NT2/D1 (cell line): Measurements from ENCODE around the gene KIDINS220.

Source experiments
- DNase-seq: peaks from one replicate; pipeline ENCODE4 v3.0.0-alpha.2; 2011; ENCODE audit warnings: low read depth, low spot score
- H3K27me3 ChIP-seq: 2 replicates; pipeline ENCODE4 v1.6.0; 2011; ENCODE audit warnings: mild to moderate bottlenecking; ENCODE audit not compliant: insufficient read length, insufficient read depth
- H3K36me3 ChIP-seq: 2 replicates; pipeline ENCODE4 v1.6.1; 2011; ENCODE audit warnings: mild to moderate bottlenecking, low read length, mixed read lengths; ENCODE audit not compliant: insufficient read depth, insufficient read length
- H3K4me1 ChIP-seq: 2 replicates; pipeline ENCODE4 v1.5.1; 2011; ENCODE audit not compliant: insufficient read depth, insufficient read length
- H3K4me3 ChIP-seq: 2 replicates; pipeline ENCODE4 v1.5.1; 2011; ENCODE audit warnings: low read depth; ENCODE audit not compliant: insufficient read length
- H3K9ac ChIP-seq: 2 replicates; pipeline ENCODE4 v1.6.0; 2011; ENCODE audit warnings: low read depth; ENCODE audit not compliant: insufficient read length
- H3K9me3 ChIP-seq: 2 replicates; pipeline ENCODE4 v1.5.1; 2011; ENCODE audit warnings: mild to moderate bottlenecking, low read length; ENCODE audit not compliant: insufficient read depth
- SUZ12 ChIP-seq: IDR thresholded peaks from 2 replicates; pipeline ENCODE4 v1.6.1; 2011; ENCODE audit not compliant: insufficient read length, insufficient read depth; ENCODE audit errors: extremely low read depth
- YY1 ChIP-seq: IDR thresholded peaks from 2 replicates; pipeline ENCODE4 v1.6.1; 2011; ENCODE audit not compliant: insufficient read length, insufficient read depth
- ZNF274 ChIP-seq: IDR thresholded peaks from 2 replicates; pipeline ENCODE4 v1.6.1; 2011; ENCODE audit warnings: mild to moderate bottlenecking, low read depth, low read length

Gene KIDINS220

DNA sequence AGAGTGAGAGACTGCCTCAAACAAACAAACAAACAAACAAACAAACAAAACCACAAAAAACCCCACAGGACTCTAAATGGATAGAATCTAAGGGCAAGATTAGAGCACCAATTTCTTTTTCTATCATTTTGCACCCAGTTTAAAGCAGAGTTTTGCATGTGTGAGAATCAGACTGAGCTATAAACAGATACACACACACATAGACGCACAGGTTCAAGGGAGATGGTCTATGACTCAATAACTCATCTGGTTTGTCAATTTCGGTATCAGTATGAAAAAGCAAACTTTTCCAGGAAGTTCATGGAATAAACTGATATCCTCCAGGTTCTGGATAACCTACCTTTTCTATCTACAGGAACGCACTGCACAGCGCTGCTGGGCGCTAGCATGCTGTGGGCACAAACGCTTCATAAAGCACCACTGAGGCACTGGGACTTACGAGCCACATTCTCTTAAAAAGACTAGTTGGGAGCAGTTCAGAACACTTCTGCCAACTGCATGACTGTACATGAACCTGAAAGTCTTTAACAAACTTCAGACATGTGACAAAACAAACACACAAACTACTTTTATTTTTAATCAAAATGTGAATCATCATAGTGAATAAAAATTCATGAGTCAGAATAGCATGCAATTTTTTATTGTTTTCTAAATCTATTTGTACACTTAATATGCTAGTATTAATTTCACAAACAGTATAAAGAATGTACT lies 109.0 kb downstream of the KIDINS220 start:
- no peak overlapping the region for H3K4me3 ChIP-seq
- no peak for TF ChIP-seq ZNF274
- no peak for TF ChIP-seq SUZ12
- no peak for TF ChIP-seq YY1
- no peak for DNase-seq
- H3K4me1 ChIP-seq, result no peaks in the 10 kb centered on the region
- peaks cover 24% of the 10 kb centered on the region for H3K36me3 ChIP-seq
- H3K27me3 ChIP-seq, result no peaks in the 10 kb centered on the region
- no peaks in the 10 kb centered on the region for H3K9me3 ChIP-seq
- no peak overlapping the region for H3K9ac ChIP-seq

DNA sequence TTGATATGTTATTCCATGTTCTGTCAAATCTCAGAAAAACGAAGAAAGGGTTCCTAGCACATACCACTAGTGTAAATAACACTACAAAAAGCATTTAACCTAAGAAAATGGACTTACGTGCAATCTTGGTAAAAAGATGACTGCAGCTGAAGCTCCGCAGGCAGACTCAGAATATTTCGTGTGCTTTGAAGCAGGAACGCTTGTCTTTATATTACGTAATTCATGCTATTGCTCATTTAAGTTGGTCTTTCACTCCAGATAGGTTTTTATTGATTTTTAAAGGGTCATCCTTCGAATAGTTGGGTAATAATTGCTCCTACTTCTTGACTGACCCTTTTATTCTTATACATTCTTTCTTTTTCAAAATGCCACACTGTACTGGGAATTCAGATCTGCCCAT lies 111.6 kb downstream of the KIDINS220 start:
- no peak overlapping the region for H3K9ac ChIP-seq
- H3K4me1 ChIP-seq, result no peaks in the 10 kb centered on the region
- H3K36me3 ChIP-seq, result peaks cover 5% of the 10 kb centered on the region
- no peak for DNase-seq
- no peaks in the 10 kb centered on the region for H3K27me3 ChIP-seq
- H3K4me3 ChIP-seq, result no peak overlapping the region
- H3K9me3 ChIP-seq, result no peaks in the 10 kb centered on the region
- TF ChIP-seq SUZ12 (no peak), ZNF274 (no peak), YY1 (no peak)

- Histone ChIP-seq H3K9ac (no peak overlapping the region), H3K27me3 (no peaks in the 10 kb centered on the region), H3K9me3 (no peaks in the 10 kb centered on the region), H3K4me3 (no peak overlapping the region), H3K36me3 (no peaks in the 10 kb centered on the region), H3K4me1 (no peaks in the 10 kb centered on the region)
- TF ChIP-seq ZNF274 (no peak), YY1 (no peak), SUZ12 (no peak)
- DNase-seq, result no peak
Observed at GRCh38 chr2:8722986-8723385, 114.4 kb downstream of the KIDINS220 start.

DNA sequence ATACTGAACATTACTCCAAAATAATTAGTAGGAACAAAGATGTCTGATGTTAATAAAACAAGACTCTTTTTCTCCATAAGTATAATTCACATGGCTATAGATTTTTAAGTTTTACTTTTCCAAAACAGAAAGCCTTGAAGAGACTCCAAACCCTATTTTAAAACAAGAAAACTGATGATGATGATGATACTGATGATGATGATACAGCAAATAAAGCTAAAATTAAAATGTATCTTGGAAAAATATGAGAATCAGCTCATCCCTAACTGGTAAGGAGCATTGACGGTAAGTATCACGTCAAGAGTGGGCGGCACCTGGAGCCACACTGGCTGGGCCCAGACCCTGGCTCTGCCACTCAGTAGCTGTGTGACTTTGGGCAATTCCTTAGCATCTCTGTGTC lies 116.0 kb downstream of the KIDINS220 start:
- DNase-seq, result no peak
- Histone ChIP-seq H3K4me3 (no peak overlapping the region), H3K36me3 (no peaks in the 10 kb centered on the region), H3K27me3 (no peaks in the 10 kb centered on the region), H3K4me1 (no peaks in the 10 kb centered on the region), H3K9me3 (no peaks in the 10 kb centered on the region), H3K9ac (no peak overlapping the region)
- TF ChIP-seq ZNF274 (no peak), YY1 (no peak), SUZ12 (no peak)

GRCh38 chr2:8720741-8721140 lies 116.7 kb downstream of the KIDINS220 start:
- Histone ChIP-seq H3K9ac (no peak overlapping the region), H3K4me3 (no peak overlapping the region), H3K36me3 (no peaks in the 10 kb centered on the region), H3K9me3 (no peaks in the 10 kb centered on the region), H3K27me3 (no peaks in the 10 kb centered on the region), H3K4me1 (no peaks in the 10 kb centered on the region)
- DNase-seq, result no peak
- TF ChIP-seq ZNF274 (no peak), SUZ12 (no peak), YY1 (no peak)

DNA sequence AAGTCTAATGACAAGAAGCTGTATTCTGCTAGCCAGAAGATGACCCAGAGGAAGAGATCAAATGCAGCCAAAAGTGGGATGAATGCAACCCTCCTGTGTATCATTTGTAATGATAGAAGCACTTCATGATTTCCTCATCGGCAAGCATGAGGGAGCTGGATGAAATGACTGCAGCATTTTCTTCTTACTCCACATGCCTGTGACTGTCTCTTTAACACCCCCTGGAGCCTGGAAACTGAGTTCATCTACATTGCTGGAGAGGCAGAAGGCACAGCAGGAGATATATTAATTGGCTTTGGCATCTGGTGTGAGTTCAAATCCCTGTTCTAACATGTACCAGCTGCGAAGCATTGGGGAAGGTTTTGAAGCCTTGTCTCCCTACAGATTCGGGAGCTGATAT lies 117.9 kb downstream of the KIDINS220 start:
- Histone ChIP-seq H3K4me1 (no peaks in the 10 kb centered on the region), H3K9me3 (no peaks in the 10 kb centered on the region), H3K4me3 (no peak overlapping the region), H3K27me3 (no peaks in the 10 kb centered on the region), H3K36me3 (no peaks in the 10 kb centered on the region), H3K9ac (no peak overlapping the region)
- no peak for DNase-seq
- TF ChIP-seq YY1 (no peak), ZNF274 (no peak), SUZ12 (no peak)

DNA sequence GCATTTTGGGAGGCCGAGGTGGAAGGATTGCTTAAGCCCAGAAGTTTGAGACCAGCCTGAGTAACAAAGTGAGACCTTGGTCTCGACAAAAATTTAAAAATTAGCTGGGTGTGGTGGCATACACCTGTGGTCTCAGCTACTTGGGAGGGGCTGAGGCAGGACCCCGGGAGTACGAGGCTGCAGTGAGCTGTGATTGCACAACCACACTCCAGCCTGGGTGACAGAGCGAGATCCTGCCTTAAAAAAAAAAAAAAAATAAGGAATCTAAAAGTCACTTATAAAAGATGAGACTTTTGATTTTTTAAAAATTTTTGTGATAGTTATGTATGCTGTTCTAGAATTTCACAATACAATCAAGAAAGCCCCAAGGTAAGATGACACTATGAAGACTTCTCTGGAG lies 122.4 kb downstream of the KIDINS220 start:
- Histone ChIP-seq H3K9me3 (no peaks in the 10 kb centered on the region), H3K36me3 (no peaks in the 10 kb centered on the region), H3K27me3 (no peaks in the 10 kb centered on the region), H3K9ac (no peak overlapping the region), H3K4me1 (no peaks in the 10 kb centered on the region), H3K4me3 (no peak overlapping the region)
- TF ChIP-seq ZNF274 (no peak), SUZ12 (no peak)
- no peak for DNase-seq

DNA sequence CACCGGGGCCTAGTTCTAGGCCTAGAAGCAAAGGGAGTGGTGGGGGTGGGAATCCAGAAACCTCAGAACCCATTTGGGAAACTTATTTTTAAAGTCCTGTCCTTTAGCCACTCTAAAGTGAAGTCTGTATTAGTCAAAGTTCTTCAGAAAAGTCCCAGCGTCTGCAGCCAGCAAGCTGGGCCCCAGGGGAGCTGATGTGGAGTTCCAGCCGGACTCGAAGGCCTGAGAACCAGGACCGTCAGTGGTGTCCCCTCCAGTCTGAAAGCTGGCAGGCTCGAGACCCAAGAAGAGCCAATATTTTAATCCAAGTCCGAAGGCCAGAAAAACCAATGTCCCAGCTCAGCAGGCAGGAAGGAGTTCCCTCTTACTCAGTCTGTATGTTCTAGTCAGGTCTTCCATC lies 123.1 kb downstream of the KIDINS220 start:
- Histone ChIP-seq H3K9ac (no peak overlapping the region), H3K4me3 (no peak overlapping the region), H3K36me3 (no peaks in the 10 kb centered on the region), H3K27me3 (no peaks in the 10 kb centered on the region), H3K4me1 (no peaks in the 10 kb centered on the region), H3K9me3 (no peaks in the 10 kb centered on the region)
- DNase-seq, result no peak
- TF ChIP-seq YY1, result no peak
- no peak for TF ChIP-seq SUZ12
- TF ChIP-seq ZNF274, result no peak
